ENCODE results near the gene NLRP6.

The NLRP6 gene

GRCh38 chr11:325796-326591 lies 47.8 kb downstream of the NLRP6 start:
- Histone ChIP-seq H3K9me3 (ENCODE audit: control insufficient read depth, insufficient read depth, low read length) (peaks cover 6% of the 10 kb centered on the region; the same call in 1 of the 2 replicates), H3K4me2 (ENCODE audit: low read length) (peak overlapping the region; percentile 92), H3K79me2 (ENCODE audit: control insufficient read depth, low read length) (no peaks in the 10 kb centered on the region), H3K9me2 (replicated peaks; ENCODE audit: control insufficient read depth, low read length) (no peaks in the 10 kb centered on the region), H3K36me3 (ENCODE audit: control insufficient read depth, low read length) (no peaks in the 10 kb centered on the region), H3K27me3 (ENCODE audit: control insufficient read depth, low read length) (no peaks in the 10 kb centered on the region), H3K4me1 (ENCODE audit: control insufficient read depth, low read length) (peaks cover 62% of the 10 kb centered on the region), H3K4me3 (ENCODE audit: low read length) (peak overlapping the region; percentile 69), H3K27ac (ENCODE audit: low read depth, low read length) (peak overlapping the region; percentile 92), H4K20me1 (ENCODE audit: control insufficient read depth, insufficient read depth, low read depth, low read length) (no peaks in the 10 kb centered on the region), H3F3A (ENCODE audit: control insufficient read depth, insufficient read depth) (peaks cover 26% of the 10 kb centered on the region)
- no peak for TF ChIP-seq EZH2phosphoT487 (IDR thresholded peaks at IDR 0.05; ENCODE audit: borderline replicate concordance, low read length)
- TF ChIP-seq CTCF (IDR thresholded peaks at IDR 0.05; ENCODE audit: low read depth, low read length, poor library complexity, severe bottlenecking): no peak

- TF ChIP-seq EZH2phosphoT487 (IDR thresholded peaks at IDR 0.05; ENCODE audit: borderline replicate concordance, low read length) (no peak), CTCF (IDR thresholded peaks at IDR 0.05; ENCODE audit: low read depth, low read length, poor library complexity, severe bottlenecking) (no peak)
- Histone ChIP-seq H3K4me3 (ENCODE audit: low read length) (peak overlapping the region; percentile 69), H3K9me3 (ENCODE audit: control insufficient read depth, insufficient read depth, low read length) (peaks cover 6% of the 10 kb centered on the region; the same call in 1 of the 2 replicates), H3F3A (ENCODE audit: control insufficient read depth, insufficient read depth) (peaks cover 26% of the 10 kb centered on the region), H3K4me2 (ENCODE audit: low read length) (peak overlapping the region; percentile 92), H3K27ac (ENCODE audit: low read depth, low read length) (peak overlapping the region; percentile 92), H3K27me3 (ENCODE audit: control insufficient read depth, low read length) (no peaks in the 10 kb centered on the region), H3K79me2 (ENCODE audit: control insufficient read depth, low read length) (no peaks in the 10 kb centered on the region), H3K9me2 (replicated peaks; ENCODE audit: control insufficient read depth, low read length) (no peaks in the 10 kb centered on the region), H3K36me3 (ENCODE audit: control insufficient read depth, low read length) (no peaks in the 10 kb centered on the region), H4K20me1 (ENCODE audit: control insufficient read depth, insufficient read depth, low read depth, low read length) (no peaks in the 10 kb centered on the region), H3K4me1 (ENCODE audit: control insufficient read depth, low read length) (peaks cover 62% of the 10 kb centered on the region)
Observed at GRCh38 chr11:326592-326841, 48.3 kb downstream of the NLRP6 start.

GRCh38 chr11:326842-327580 lies 48.8 kb downstream of the NLRP6 start:
- no peaks in the 10 kb centered on the region for H3K9me2 ChIP-seq (replicated peaks; ENCODE audit: control insufficient read depth, low read length)
- no peaks in the 10 kb centered on the region for H3K36me3 ChIP-seq (ENCODE audit: control insufficient read depth, low read length)
- no peaks in the 10 kb centered on the region for H3K27me3 ChIP-seq (ENCODE audit: control insufficient read depth, low read length)
- peak overlapping the region; percentile 92 for H3K27ac ChIP-seq (ENCODE audit: low read depth, low read length)
- peak overlapping the region; percentile 69 for H3K4me3 ChIP-seq (ENCODE audit: low read length)
- no peaks in the 10 kb centered on the region for H3K79me2 ChIP-seq (ENCODE audit: control insufficient read depth, low read length)
- H3K4me2 ChIP-seq (ENCODE audit: low read length): peak overlapping the region; percentile 92
- no peak for TF ChIP-seq CTCF (IDR thresholded peaks at IDR 0.05; ENCODE audit: low read depth, low read length, poor library complexity, severe bottlenecking)
- TF ChIP-seq EZH2phosphoT487 (IDR thresholded peaks at IDR 0.05; ENCODE audit: borderline replicate concordance, low read length): no peak
- peaks cover 62% of the 10 kb centered on the region for H3K4me1 ChIP-seq (ENCODE audit: control insufficient read depth, low read length)
- no peaks in the 10 kb centered on the region for H4K20me1 ChIP-seq (ENCODE audit: control insufficient read depth, insufficient read depth, low read depth, low read length)
- H3K9me3 ChIP-seq (ENCODE audit: control insufficient read depth, insufficient read depth, low read length): peaks cover 6% of the 10 kb centered on the region; the same call in 1 of the 2 replicates
- peaks cover 26% of the 10 kb centered on the region for H3F3A ChIP-seq (ENCODE audit: control insufficient read depth, insufficient read depth)
